COR-L47 (cell line): ENCODE data around the gene CAV1.

Experiments used
- DNase-seq: peaks from one replicate; lab custom pipeline; 2025; lab: John Stamatoyannopoulos, UW

The CAV1 gene

DNA sequence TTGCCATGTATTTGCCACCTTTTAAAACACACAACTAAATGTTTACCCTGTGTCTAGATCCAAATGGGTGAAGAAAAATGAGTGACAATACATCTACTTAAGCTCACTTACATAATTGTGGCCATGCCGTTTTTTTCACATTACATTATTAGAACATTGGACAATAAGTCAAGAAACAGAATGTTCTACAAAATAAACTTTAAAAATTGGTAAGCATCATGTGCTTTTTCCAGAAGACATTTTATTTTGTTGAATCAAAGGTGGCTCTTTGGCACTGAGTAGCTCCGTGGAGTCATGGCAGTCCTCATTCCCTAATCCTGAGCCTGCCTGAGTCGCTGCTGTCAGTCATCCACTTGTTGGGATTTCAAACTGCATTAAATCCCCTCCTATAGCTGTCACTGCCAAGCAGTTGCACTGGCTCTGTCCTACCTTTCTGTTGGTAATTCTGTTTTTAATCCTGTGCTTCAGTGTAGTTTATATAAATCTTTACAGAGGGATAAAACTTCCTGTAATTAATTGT is 32.3 kb downstream of the CAV1 start:
- DNase-seq = no peak

DNA sequence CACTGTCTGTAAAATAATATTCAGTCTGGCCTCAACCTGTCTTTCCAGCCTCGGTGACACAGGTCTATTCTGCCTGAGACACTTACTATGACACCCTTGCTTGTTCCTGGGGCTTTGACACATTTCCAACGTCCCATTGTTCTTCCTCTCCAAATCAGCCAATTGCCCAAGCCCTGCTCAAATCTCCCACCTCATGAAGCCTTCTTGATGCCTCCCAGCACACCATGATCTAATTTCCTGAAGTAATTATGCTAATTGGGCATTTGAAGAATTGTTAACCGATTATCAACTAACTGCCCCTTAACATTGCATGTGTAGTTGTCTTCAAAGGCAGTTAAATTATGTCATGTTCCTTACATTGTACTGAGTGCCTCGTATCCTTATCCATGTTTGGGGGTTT is 33.1 kb downstream of the CAV1 start:
- no peak for DNase-seq

DNA sequence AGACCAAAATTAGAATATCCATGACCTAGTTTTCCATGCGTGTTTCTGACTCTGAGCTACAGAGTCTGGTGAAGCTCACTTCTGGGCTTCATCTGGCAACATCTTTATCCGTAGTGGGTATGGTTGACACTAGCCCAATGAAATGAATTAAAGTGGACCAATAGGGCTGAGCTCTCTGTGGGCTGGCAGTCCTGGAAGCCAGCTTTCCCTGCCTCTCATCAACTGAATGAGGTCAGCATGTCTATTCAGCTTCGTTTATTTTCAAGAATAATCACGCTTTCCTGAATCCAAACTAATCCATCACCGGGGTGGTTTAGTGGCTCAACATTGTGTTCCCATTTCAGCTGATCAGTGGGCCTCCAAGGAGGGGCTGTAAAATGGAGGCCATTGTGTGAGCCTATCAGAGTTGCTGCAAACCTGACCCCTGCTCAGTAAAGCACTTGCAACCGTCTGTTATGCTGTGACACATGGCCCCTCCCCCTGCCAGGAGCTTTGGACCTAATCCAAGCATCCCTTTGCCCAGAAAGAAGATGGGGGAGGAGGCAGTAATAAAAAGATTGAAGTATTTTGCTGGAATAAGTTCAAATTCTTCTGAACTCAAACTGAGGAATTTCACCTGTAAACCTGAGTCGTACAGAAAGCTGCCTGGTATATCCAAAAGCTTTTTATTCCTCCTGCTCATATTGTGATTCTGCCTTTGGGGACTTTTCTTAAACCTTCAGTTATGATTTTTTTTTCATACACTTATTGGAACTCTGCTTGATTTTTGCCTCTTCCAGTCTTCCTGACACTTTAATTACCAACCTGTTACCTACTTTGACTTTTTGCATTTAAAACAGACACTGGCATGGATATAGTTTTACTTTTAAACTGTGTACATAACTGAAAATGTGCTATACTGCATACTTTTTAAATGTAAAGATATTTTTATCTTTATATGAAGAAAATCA is 35.5 kb downstream of the CAV1 start:
- DNase-seq = peak; percentile 16

DNA sequence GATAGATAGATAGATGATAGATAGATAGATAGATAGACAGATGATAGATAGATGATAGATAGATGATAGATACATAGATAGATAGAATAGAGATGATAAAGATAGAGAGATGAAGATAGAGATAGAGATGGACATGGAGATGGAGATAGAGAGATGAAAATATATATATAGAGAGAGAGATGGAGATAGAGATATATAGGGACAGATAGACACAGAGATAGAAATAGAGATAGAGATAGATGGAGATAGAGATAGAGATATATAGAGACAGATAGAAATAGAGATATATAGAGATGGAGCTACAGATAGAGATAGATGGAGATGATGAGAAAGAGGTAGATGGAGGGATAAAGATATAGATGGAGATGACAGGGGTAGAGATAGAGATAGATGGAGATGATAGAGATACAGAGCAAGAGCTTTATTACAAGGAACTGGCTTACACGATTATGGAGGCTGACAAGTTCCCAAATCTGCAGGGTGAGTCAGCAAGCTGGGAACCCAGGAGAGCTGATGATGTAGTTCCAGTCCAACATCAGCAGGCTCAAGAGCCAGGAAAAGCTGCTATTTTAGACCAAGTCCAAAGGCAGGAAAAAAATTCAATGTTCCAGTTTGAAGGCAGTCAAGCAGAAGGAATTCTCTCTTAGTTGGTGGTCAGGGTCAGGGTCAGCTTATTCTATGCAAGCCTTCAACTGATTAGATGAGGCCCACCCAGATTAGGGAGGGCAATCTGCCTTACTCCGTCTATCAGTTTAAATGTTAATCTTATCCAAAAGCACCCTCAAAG is 37.1 kb downstream of the CAV1 start:
- no peak for DNase-seq

DNA sequence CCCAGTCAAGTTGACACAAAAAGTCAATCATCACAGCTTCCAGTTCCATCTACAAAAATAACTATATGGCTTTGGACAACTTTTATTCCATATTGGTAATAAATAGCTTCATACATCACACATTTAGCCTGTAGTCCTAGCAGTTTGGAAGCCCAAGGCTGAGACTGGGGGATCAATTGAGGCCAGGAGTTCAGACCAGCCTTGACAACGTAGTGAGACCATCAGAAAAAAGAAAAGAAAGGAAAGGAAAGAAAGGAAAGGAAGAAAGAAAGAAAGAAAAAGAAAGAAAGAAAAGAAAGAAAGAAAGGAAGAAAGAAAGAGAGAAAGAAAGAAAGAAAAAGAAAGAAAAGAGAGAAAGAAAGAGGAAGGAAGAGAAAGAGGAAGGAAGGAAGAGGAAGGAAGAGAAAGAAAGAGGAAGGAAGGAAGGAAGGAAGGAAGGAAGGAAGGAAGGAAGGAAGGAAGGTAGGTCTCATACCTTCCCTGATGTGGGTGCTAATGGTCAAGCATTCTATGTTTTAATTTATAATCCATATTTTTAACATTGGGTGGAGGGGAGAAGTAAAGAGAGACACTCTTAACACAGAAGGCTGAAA is 37.8 kb downstream of the CAV1 start:
- no peak for DNase-seq

DNA sequence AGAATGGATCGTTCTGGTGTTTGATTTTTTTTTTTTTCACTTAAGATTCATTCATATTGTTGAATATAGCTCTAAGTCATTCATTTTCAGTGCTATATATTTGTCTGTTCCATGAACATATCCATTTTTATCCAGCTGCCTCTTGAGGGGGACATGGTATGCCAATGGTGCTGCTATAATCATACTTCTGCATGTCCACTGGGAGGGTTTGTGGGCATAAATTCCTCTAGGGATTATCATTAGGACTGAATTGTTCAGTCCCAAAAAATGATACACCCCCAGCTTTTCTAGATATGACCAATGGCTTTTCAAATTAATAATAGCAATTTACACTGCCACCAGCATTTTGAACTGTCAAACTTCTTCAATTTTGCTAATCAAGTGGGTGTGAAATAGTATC is 41.1 kb downstream of the CAV1 start:
- no peak for DNase-seq

DNA sequence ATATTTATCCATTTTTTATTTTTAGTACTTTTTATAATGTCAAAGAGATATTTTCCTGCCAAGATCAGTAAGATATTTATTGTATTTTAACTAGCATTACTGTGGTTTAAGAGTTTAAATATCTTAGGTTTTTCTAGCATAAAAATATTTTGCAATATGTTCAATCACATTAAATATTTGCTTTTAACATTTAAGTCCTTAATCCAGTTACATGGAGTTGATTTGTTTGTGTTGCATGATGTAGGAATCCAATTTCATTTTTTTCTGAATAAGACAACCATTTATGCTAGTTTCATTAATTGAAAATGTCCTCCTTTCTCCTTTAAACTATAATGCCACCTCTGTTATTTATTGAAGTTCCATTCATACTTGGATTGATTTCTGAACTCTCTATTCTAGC is 41.8 kb downstream of the CAV1 start:
- no peak for DNase-seq

DNA sequence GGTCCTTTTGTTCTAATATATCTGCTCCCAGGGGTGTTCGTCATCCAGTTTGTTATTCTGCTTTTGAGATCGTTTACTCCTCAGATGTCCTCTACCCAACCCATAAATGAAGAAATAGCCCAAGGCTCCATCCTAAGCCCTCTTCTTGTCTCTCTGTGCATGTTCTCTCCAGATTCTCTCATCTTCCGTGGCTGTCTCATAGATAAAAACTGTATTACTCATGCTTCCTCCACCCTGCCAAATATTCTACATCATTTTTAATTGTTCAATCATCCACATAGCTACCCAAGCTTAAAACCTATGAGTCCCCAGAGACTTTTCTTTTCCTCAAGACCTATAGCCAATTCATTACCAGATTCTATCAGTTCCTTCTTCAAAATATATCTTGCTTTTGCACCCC is 44.9 kb downstream of the CAV1 start:
- no peak for DNase-seq

DNA sequence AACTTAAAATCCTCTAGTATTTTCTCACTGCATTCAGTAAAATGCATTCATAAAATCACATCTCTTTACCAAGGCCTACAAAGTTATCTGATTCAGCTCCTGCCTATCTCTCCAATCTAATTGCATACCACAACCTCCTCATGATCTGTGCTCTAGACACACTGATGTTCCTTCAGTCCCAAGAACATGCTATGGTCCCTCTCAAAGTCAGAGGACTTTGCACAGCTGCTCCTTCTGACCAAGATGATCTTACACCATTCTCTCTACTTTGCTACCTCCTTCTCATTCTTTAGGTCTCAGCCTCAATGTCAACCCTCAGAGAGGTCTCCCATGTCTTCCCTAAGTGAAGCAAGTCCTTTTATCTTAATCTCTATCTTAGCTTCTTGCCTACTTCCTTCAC is 45.5 kb downstream of the CAV1 start:
- no peak for DNase-seq

DNA sequence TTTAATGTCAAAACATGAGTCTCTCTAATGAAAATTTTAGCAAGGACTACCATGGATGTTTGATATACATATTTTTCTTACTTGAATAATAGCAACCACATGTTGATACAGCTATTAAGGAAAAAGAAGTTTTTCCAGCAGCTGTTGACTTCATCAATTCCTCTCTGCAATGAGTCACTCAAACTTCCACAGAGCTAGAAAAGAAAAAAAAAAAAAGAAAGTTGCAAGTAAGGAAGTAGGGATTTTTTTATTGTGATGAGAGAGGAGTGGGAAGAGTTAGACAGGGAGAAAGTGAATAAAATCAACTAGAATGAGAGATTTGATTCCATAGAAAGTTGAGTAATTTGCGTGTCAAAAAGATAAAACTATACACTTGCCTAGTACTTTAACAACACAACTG is 46.2 kb downstream of the CAV1 start:
- DNase-seq = no peak

DNA sequence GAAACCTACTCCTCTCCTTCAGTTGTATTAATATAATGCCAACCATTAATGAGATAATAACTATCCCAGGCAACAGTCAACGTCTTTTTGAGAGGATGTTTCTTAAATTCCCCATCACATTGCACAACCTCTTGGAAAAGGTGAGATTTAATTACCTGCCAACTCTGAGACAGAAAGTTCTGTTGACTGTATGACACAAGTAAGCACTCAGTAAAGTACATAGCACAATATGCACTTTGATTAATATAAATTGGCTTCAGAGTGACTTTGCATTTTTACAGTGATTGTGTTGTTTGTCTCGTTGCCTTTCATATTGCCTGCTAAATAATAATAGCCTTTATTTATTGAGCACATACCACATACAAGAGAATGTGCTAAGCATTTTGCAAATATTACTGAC is 46.7 kb downstream of the CAV1 start:
- no peak for DNase-seq

DNA sequence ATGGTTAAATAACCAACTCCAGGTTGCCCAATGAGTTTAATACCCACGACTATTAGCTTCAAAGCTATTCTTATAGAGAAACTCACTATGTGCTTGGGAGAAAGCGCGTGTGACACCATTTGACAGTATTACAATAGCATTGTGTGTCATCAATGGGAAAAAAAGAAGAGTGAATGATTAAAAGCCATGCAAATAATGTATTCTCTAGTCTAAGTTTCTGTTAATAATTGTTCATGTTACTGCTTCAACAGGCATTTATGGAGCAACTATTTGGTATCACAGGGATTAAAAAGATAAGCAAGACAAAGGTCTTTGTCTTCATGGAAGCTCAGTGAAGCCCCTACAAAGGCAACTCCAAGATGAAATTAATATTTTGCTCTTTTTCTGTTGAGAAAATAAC is 47.2 kb downstream of the CAV1 start:
- no peak for DNase-seq

DNA sequence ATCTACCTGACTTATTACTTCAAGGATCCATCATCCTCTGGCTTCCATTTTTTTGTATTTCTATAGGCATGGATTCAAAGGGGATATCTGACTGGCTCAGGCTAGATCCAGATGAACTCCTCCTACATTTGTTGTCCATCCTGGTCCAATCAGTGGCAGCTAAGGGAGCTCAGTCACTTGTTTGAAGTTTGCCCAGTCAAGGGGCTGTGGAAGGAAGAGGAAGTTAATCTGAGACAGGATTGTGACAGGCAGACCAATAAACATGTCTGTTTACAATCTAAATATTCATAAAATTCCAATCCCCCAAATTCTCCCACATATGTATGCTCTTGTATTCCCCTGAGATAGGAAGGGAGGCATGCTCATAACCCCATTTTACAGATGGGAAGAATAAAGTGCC is 48.7 kb downstream of the CAV1 start:
- no peak for DNase-seq

DNA sequence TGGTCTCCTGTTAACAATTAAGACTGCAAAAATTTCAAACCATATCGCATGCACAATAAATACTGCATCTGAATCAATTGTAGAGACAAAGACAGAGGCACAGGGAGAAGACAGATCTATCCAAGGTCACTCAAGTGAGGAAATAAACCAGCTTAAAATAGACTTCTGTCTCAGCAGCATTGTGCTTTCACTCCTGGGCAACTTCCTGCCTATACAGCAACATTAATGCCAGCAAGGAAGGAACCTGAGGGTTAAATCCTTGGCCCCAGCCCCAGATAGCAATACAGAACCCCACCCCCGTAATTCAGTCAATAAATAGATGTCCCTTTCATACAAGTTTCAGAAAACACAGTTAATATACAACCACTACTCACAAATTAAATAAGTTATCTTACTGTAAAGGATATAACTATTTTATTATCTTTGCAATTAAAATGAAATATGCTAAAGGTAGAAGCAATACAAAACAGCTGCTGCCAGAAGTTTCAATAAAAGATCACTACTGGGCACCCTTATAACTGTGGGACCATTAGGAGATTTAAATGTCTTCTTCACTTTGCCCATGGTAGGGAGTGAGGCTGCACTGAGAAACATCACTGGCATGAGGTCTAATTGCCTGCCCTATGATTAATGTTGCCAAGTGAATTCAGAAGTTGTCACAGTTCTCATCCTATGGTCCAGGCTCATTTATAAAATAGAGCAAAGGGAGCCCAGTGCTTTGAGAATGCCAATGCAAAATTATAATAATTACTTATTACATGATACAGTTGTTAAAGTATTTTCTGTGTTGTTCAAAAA is 49.4 kb downstream of the CAV1 start:
- DNase-seq = no peak

DNA sequence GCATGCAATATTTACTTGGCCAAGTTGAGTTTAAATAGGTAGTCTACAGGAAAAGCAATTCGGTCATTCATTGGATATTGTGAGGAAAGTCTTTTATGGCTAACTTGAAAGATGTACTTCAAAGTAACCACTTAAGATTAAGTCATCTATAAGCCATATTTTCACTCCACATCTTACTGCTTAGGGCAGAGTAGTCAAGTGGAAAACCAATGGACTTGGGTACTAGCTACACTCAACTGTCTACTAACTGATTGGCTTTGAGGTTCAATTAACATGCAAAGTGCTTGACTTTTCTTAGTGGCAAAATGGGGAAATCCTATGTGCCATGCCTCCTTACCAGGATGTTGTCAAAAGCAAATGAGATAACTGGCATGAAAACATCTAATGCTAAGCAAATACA is 51.0 kb downstream of the CAV1 start:
- DNase-seq = no peak

DNA sequence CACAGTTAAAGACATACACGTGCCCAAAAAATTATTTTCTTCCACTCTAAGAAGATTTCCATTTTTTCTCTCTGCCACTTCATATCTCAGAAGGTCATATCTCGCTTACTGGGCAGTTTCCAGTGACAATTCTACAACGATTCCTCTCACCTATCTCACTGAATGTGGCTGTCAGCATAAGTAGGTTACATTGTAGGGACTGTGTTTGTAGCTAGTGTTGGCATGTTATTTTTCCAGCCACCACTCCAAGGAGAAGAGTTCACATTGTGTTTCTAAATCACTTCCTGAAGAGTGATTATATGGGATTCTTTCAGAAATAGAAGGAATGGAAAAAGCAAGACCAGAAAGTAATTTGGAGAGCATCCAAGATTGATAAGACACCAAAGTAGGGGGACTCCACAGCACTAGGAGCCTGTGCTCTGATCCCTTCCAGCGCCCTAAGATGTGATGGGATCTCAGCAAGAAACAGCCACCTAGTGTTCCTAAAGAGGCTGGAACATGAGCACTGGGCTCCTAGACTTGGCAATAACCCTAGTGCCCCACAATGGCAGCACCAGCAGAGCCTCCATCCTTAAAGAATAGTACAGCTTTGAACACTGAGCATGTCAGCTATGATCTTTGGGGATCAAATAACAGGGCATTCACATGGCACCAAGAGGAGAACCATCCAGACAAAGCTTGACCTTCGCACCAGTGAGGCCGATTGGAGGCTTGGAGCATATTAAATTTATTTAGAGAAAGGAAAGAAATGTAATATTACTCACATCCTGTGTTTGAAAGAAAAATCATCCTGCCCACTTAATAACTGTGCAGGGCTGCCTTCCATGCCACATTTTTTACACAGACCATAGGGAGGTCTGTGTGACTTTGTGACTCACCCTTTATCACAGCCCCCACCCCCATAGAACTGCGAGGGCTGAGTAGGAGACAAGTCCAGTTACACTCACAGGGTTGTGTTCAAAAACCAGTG is 51.8 kb downstream of the CAV1 start:
- no peak for DNase-seq

DNA sequence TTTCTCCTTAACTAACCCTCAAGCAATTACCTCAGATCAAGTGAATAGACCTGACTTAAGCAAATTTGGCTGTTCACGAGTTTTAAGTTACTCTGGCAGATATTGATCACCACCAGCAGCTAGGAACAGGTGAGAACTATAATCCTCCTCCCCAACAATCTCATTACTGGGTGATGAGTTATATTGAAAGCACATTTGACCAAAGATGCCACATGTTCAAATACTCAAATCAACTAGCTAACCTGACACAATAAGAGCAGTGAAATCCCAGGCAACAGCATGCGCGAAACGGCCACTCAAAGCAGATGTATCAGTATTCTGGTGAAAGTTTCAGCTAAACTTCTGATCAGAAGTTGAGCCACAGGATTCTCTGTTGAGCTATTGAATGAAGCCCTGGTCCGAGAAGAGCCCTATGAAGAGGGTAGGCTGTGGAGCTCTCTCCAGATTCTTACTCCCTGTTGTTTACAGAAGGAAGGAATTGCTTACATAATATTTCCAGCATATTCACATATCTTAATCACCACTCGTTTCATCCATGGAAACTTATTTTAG is 52.6 kb downstream of the CAV1 start:
- DNase-seq = no peak

DNA sequence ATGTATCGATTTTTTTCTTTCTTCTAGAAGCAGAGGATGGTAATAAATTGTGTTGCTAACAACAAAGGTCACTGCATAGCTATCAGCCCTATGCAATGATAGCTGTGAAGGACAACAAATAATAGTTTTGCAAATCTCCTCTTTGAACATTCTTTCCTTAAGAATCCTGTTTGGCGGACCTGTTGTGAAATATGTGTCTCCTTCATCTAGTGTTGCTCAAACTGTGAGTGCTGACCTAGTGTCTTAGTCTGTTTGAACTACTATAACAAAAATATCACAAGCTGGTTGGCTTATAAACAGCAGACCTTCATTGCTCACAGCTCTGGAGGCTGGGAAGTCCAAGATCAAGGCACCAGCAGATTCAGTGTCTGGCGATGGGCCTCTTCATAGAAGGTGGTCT is 53.7 kb downstream of the CAV1 start:
- DNase-seq = no peak

DNA sequence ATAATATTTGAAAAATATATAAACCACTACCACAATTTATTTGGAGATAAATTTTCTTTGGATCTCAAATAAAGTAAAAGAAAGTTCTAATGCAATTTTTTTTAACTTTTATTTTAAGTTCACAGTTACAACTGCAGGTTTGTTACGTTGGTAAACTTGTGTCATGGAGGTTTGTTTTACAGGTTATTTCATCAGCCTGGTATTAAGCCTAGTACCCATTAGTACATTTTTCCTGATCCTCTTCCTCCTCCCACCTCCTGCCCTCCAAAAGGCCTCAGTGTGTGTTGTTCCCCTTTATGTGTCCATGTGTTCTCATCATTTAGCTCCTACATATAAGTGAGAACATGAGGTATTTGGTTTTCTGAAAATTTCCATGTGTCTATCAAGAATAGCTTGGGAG is 54.5 kb downstream of the CAV1 start:
- no peak for DNase-seq

DNA sequence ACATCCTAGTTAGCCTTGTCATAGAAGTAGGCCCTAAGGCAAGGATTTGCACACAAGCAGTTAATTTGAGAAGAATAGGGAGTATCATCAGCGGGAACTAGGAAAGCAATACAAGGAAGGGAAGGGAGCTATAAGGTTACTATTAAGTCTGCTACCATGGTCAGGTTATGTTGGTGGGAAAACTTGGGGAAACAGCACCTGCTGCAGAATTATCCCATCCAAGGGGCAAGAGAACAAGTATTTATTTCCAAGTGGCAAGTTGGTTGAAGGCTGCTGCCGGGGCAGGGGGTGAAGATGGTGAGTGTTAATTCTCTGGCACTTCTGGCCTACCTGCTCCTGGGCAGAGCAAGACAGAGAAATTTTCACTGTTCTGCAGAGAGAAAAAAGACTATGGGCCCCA is 55.0 kb downstream of the CAV1 start:
- no peak for DNase-seq
